GM18951 (cell line): ENCODE results near the gene FRMPD4.
"Not testable (repeated sequence)": the region's sequence is repeated elsewhere in the genome, so short reads cannot be mapped to it uniquely, and the experiment has no call there.

Experiments
- POLR2A ChIP-seq: IDR thresholded peaks from 4 replicates; pipeline ENCODE4 v1.6.1; 2011; ENCODE audit warnings: mild to moderate bottlenecking; ENCODE audit not compliant: insufficient read length, insufficient read depth; ENCODE audit errors: extremely low read depth
- in situ Hi-C: fragments of 300-500 bp; cut with MboI; formaldehyde crosslinking; loops from one replicate; pipeline ENCODE4 v1.12.0; 2022; ENCODE audit warnings: low sequenced_read_pairs, mixed read lengths, inconsistent platforms; ENCODE audit not compliant: unreplicated experiment

FRMPD4 gene

GRCh38 chrX:12460929-12461328, 322.7 kb downstream of the FRMPD4 start:
- TF ChIP-seq POLR2A: no peak
- in situ Hi-C loops: no loop called here

GRCh38 chrX:12463052-12463451, 324.8 kb downstream of the FRMPD4 start:
- in situ Hi-C loops: no loop called here
- TF ChIP-seq POLR2A: no peak

GRCh38 chrX:12463873-12464272, 325.6 kb downstream of the FRMPD4 start:
- TF ChIP-seq POLR2A: no peak
- in situ Hi-C loops: no loop called here

GRCh38 chrX:12467321-12467720, 329.0 kb downstream of the FRMPD4 start:
- in situ Hi-C loops: no loop called here
- TF ChIP-seq POLR2A: no peak

GRCh38 chrX:12469296-12469695, 331.0 kb downstream of the FRMPD4 start:
- no peak for TF ChIP-seq POLR2A
- in situ Hi-C loops: no loop called here

GRCh38 chrX:12471061-12471460, 332.8 kb downstream of the FRMPD4 start:
- in situ Hi-C loops: no loop called here
- no peak for TF ChIP-seq POLR2A

GRCh38 chrX:12480956-12481355, 342.7 kb downstream of the FRMPD4 start:
- no peak for TF ChIP-seq POLR2A
- in situ Hi-C loops: no loop called here

GRCh38 chrX:12488220-12488619, 349.9 kb downstream of the FRMPD4 start:
- no peak for TF ChIP-seq POLR2A
- in situ Hi-C loops: no loop called here

GRCh38 chrX:12488771-12489170, 350.5 kb downstream of the FRMPD4 start:
- no peak for TF ChIP-seq POLR2A
- in situ Hi-C loops: no loop called here

GRCh38 chrX:12489341-12489740, 351.1 kb downstream of the FRMPD4 start:
- TF ChIP-seq POLR2A: no peak

GRCh38 chrX:12494400-12495138, 356.3 kb downstream of the FRMPD4 start:
- no peak for TF ChIP-seq POLR2A
- in situ Hi-C loops: no loop called here

More at GRCh38 chrX:12489341-12489740, 351.1 kb downstream of the FRMPD4 start:
- in situ Hi-C loops: no loop called here

- in situ Hi-C loops: no loop called here
- TF ChIP-seq POLR2A: no peak
These were observed 358.1 kb downstream of the FRMPD4 start for GRCh38 chrX:12496343-12496742.

GRCh38 chrX:12497832-12498591, 359.7 kb downstream of the FRMPD4 start:
- no peak for TF ChIP-seq POLR2A
- in situ Hi-C loops: no loop called here

- TF ChIP-seq POLR2A: no peak
- in situ Hi-C loops: no loop called here
These were observed 366.9 kb downstream of the FRMPD4 start for GRCh38 chrX:12505127-12505526.

- in situ Hi-C loops: not testable (repeated sequence)
These were observed 377.1 kb downstream of the FRMPD4 start for GRCh38 chrX:12515384-12515783.
